GM19395 (cell line): ENCODE data around the gene ZNF483.
"Not testable (repeated sequence)": the region's sequence is repeated elsewhere in the genome, so short reads cannot be mapped to it uniquely, and the experiment has no call there.

Experiments used
- ATAC-seq: cut with Tn5 transposase; IDR thresholded peaks from one replicate; pipeline ENCODE4 v1.9.1; 2021; ENCODE audit warnings: mild to moderate bottlenecking, moderate library complexity; ENCODE audit not compliant: unreplicated experiment

ZNF483 gene

DNA sequence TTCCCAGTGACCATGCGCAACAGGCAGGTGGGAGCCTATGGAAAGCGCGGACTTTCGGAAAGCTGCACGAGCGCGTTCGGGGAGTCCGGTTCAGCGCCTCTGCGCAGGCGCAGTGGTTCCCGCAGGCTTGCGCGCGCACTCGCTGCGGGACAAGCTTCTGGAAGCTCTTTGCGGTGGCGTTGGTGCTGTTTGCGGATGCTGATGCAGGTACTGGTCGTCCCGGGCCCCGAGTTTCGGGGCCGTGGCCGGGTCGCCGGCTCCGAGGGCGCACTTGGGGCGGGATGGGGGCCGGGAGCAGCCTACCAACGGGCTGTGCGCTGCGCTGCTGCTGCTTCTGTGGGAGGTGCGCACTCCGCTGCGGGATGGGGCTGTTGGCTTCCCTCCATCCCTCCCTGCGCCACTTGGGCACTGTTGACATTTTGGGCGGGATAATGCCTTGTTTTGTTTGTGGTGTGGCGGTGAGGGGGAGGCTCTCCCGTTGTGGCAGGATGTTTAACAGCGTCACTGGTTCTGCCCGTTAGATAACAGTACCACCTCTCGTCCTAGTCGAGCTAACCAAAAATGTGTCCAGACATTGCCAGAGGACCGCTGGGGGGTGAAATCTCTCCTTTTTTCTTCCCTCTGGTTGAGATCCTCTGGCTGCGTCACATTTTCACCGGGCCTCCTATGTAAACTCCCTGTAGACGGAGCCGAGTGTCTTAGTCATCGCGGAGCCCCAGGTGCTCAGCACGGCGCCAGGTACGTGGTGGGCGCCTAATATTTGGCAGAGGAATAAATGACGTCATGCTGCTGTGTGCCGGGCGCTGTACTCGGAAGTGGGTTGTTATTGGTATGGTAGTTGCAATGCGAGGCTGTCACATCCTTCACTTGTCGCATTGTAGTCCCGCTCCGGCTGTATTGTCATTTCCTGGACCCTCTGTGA lies at the start of gene ZNF483:
Gene ZNF483, plus strand, starts transcription at position 124 of the 922 bp plus-strand sequence. CDS start 2,217 bp downstream, outside the sequence.
- peak; percentile 63 for ATAC-seq

DNA sequence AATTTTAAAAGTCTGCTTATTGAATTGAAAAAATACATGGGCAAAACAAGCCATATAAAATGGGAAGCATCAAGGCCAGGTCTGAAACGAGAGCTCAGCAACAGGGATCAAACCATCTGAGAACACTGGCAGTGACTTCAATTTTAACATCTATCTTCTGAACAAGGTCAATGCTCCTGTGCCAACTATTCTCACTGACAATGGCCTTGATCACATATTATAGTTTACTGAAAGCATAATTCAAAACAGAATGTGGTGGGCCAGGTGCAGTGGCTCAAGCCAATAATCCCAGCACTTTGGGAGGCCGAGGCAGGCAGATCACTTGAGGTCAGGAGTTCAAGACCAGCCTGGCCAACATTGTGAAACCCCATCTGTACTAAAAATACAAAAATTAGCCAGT lies 49.8 kb upstream of the ZNF483 start:
- ATAC-seq, result no peak

DNA sequence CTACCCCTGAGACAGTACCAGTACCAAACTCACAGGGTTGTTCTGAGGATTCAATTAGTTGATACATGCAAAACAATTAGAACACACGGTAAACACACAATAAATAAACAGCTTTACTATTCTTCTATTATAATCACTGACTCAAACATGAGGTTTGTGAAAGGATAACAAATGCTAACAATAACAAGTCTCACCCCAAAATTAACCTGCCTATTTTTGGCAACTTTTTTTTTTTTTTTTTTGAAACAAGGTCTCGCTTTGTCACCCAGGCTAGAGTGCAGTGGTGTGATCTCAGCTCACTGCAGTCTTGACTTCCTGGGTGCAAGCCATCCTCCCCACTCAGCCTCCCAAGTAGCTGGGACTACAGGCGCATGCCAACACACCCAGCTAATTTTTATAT lies 47.3 kb upstream of the ZNF483 start:
- no peak for ATAC-seq

DNA sequence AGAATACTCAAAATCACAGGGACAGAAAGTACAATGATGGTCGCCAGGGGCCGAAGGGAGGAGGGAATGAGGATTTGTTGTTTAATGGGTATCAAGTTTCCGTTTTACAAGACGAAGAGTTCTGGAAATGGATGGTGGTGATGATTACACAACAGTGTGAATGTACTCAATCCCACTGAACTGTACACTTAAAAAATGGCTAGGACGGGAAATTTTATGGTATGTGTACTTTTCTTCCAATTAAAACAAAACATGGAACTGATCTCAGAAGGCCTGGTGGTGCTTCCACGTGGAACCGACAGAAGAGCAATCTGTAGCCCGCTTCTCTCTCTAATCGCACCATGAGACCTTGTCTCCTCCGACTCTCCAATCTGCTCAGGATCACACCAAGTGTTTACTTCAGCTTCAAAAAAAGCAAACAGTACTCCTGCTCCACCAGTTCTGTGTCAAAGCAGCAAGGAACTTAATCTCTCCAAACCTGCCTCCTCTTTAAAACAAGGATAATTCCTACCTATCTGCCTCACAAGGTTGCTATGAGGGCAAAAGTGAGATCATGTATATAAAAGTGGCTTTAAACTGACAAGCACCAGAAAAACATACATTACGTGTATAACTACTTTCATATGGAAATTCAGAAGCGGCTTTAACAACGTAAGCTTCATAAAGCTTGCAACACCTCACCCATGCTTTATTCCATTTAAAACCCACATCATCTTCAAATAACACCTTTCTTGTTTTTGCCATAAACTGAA lies 42.9 kb upstream of the ZNF483 start:
- ATAC-seq, result no peak

DNA sequence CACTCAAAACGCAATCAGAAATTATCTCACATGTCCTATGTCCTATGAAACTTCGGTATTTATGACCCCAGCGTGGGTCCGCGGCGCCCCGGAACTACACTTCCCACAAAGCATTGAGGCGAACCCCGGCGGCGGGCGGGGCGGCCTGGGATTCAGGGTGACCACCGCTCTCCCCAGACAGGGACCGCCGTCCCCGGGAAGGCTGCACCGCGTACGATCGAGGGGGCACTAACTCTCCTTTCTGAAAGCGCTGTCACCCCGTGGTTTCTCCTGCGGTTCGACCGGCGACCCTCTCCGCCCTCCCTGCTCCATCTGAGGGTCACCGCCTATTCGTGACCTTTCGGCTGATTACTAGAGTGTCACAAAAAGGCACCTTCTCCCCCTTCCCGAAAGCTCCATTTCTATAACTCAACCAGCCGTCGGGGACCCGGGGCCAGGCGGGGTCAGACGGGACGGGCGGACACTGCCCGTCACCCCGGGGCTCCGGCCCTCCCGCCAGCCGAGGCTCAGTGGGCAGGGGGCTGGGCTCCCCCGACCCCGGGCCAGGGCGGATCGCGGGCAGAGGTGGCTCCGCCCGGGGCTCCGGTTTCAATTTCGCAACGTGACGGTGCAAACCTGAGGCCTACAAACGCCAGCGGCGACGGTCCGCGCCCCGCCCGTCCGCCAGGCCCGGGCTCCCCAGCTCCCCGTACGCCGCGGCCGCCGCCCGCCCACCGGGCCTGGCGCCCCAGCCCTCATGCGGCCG lies 42.1 kb upstream of the ZNF483 start:
- ATAC-seq, result peak; percentile 66

DNA sequence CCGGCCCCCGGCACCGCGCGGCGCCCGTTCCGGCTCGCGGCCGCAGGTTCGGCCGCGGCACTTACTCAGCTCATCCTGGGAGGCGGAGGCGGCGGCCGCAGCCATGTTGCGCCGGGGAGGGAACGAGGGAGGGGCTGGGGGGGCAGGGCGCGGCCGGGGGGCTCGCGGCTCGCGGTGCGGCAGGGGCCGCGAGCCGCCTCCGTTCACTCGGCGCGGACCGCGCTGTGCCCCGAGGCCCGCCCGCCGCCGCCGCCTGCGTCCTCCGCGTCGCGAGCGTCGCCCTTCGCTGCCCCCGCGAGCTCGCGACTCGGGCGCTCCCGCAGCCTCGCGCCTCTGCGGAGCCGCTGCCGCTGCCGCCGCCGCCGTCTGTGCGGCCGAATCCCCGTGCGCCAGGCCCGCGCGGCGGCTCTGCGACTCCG lies 41.5 kb upstream of the ZNF483 start:
- peak; percentile 36 for ATAC-seq

DNA sequence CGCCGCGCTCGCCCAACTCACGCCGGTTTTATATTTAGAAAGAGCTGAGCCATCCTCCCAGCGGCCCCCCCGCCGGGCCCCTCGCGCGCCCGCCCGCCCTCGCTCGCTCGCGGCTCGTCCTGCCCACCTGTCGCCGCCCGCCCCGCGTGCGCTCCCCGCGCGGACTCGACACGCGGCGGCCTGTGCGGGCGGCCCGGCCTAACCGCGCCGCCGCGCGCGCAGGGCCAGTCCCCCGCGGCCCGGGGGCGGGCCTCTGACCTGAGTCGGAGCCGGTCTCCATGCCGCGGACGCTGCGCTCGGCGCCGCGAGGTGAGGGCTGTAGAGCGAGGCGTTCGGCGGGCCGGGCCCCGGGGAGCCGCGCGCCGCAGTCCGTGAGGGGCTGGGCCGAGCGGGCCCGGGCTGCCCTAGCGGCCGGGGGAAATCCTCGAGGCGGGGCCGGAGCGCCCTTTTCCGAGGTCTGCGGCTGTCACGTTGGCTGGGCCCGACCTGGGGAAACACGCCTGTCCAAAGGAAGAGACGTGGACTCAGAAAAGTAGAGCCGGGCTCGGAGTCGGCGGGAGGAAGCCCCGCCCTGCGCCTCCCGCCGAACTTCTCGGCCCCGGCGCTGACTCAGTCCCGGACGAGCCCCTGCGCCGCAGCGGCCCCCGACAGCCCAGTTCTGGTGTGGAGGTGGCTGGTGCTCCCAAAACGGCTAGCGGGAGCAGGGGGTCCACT lies 41.0 kb upstream of the ZNF483 start, which contains the start of gene ECPAS:
Gene ECPAS, minus strand, starts transcription at position 526 of the 714 bp plus-strand sequence. CDS start 11,465 bp downstream, outside the sequence.
- peak; percentile 62 for ATAC-seq

DNA sequence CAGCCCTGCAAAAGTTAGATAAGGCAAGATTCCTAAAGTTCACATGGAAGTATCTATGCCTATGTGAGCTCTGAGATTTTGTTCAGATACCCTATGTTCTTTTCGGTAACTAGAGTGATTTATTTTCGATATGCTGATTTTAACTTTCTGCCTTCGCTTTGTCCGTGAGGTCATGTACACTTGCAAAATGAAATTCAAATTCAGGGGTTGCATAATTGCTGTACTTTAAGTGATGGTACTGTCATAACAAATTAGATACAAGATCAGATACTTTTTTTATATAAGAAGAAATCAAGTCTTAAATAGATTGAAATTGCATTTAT lies 40.4 kb upstream of the ZNF483 start:
- ATAC-seq, result peak; percentile 4

DNA sequence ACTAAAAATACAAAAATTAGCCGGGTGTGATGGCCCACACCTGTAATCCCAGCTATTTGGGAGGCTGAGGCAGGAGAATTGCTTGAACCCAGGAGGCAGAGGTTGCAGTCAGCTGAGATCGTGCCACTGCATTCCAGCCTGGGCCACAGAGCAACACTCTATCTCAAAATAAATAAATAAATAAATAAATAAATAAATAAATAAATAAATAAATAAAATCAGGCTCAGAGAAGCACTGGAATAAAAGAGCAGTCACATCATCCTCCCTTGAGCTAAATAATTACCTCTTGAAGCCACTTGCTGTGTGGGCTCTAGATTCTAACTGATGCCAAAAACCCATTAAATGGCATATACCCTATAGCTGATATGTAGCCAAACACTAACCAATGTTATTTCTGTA lies 27.8 kb upstream of the ZNF483 start:
- ATAC-seq, result not testable (repeated sequence)

DNA sequence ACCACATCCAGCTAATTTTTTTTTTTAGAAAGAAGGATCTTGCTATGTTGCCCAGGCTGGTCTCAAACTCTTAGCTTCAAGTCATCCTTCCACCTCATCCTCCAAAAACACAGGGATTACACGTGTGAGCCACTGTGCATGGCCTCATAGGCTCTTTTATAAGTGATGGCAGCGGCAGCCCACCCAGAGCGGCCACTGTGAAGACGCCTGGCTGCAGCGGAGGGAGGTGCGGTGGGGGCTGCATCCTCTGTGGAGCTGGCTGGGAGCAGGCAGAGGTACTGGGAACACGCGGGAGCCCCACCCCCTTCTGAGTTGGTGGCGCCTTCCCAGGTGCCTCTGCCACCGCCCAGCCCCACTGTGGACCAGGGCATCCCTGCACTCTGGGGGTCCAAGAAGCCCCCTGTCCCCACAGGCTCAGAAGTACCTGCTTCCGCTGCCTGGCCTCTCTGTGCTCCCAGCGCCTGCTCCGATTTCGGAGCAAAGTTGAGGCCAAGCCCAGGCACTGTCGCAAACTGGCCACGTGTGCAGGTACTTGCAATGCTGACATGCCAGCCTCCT lies 23.9 kb upstream of the ZNF483 start:
- ATAC-seq, result no peak

DNA sequence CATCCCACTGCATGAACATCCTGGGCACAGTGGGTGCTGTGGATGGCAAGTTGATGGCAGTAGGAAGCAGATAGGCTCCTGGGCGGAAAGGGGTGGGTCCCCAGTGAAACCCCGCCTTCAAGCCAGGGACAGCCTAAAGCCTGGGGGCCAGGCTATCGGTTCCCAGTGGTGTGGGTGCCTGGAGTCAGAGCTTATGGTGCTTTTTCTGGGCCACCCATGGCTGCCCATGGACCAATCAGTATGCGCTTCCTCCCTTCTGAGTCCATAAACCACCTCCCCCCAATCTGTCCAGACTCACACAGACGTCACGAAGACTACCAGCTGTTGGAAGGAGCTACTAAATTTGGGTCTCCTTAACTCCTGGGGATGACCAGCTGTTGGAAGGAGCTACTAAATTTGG lies 23.3 kb upstream of the ZNF483 start:
- no peak for ATAC-seq

DNA sequence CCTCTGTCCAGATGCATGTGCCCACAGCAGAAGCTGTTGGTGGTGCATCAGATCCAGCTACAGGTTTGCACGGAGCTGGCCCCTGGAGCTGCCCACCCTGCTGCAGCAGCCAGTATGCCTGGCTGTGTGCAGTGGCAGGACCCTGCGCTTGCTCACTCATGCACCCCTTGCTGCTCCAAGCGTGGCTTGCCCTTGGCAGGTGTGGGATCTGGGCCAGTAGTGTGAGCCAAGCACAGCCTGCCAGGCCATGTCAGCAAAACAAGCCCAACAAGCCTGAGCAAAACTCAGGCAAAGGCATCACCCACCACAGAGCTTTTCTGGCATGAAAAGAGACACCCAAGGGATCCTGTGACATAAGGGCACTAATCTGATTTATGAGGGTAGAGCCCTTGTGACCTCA lies 22.5 kb upstream of the ZNF483 start:
- no peak for ATAC-seq

DNA sequence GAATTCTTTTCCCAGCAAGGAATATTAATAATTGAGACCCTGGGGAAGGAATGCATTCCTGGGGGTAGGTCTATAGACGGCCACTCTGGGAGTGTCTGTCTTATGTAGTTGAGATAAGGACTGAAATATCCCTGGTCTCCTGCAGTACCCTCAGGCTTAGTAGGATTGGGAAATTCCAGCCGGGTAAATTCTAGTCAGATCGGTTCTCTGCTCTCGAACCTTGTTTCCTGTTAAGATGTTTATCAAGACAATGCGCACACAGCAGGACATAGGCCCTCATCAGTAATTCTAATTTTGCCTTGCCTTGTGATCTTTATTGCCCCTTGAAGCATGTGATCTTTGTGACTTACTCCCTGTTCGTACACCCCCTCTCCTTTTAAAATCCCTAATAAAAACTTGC lies 13.4 kb upstream of the ZNF483 start:
- not testable (repeated sequence) for ATAC-seq

DNA sequence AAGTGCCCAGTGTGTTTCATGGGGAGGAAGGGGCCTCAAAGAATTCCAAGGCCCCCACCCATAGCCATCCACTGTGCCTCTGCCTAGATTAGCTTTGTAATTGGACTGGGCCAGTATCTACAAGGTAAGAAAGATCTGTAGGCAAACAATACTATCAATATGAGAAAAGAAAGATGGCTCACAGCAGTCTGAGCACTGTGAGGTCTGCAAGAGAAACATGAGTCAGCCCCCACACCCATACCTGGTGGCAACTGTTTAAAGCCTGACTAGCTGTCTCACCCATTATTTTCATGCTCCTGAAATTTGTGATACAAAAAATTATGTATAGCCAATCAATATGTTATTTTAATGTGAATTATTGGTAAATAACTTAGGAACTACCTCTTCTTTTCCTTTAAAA lies 10.0 kb upstream of the ZNF483 start:
- no peak for ATAC-seq

DNA sequence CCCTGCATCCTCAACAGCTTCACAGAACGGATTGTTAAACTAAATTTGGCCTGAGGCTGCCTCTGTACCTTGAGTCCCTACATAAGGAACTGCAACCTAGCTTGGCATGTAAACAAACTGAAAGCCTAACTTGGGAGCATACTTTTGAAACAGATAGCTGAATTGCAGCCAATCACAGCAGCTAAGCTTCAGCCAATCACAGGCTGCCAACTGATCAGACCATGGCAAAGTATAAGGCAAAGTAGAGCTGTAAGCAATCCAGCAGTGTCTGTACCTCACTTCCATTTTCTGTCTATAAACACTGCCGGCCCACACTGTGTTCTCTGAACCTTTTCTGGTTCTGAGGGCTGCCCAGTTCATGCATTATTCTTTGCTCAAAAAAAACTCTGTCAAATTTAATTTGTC lies 8.9 kb upstream of the ZNF483 start:
- no peak for ATAC-seq

DNA sequence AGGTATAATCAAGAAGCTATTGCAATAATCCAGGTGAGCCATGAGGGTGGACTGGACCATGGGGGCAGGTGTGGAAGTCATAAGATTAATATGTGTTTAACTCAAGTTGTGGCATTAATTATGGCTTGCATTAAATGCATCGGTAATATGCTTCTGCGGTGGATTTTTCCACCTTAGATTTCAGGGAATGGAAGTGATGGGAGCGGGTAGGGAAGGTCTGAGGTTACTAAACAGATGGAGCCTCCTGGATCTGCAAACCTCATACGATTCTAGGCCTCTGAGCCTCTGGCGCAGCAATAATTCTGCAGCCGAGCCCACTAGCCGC lies 286 bp upstream of the ZNF483 start:
- ATAC-seq, result no peak

DNA sequence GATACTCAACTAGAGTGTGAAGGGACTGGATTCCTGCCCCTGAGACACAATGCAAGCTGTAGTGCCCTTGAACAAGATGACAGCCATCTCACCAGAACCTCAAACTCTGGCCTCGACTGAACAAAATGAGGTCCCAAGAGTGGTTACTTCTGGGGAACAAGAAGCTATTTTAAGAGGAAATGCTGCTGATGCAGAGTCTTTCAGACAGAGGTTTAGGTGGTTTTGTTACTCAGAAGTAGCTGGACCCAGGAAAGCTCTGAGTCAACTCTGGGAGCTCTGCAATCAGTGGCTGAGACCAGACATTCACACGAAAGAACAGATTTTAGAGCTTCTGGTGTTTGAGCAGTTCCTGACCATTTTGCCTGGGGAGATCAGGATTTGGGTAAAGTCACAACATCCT lies 2.4 kb downstream of the ZNF483 start:
- ATAC-seq, result no peak

DNA sequence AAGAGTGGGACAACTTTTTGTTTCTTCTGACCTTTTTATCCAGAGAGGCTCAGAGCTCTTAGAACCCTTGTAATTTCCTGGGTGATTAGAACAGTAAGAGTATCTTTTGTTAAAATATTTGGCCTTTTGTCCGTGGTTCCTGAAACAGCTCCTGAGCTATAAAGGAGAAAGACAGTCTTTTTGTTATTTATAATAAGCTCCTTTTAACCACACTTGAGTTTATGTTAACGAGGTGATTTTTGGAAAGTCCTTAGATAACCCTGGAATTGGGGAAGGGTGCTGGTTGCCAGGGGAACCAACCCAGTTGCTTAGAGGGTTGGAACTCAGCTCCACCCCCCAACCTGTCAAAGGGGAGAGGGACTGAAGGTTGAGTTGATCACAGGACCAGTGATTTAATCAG lies 4.8 kb downstream of the ZNF483 start:
- no peak for ATAC-seq

DNA sequence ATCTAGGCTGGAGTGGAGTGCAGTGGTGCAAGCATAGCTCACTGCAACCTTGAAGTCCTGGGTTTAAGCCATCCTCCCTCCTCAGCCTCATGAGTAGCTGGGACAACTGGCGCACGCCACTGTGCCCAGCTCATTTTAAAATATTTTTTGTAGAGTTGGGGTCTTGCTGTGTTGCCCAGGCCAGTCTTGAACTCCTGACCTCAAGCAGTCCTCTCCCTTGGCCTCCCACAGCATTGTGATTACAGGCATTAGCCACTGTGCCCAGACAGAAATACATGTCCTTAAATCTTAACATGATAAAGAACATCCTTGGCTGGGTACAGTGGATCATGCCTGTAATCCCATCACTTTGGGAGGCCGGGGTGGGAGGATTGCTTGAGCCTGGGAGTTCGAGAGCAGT lies 6.7 kb downstream of the ZNF483 start:
- ATAC-seq, result no peak

DNA sequence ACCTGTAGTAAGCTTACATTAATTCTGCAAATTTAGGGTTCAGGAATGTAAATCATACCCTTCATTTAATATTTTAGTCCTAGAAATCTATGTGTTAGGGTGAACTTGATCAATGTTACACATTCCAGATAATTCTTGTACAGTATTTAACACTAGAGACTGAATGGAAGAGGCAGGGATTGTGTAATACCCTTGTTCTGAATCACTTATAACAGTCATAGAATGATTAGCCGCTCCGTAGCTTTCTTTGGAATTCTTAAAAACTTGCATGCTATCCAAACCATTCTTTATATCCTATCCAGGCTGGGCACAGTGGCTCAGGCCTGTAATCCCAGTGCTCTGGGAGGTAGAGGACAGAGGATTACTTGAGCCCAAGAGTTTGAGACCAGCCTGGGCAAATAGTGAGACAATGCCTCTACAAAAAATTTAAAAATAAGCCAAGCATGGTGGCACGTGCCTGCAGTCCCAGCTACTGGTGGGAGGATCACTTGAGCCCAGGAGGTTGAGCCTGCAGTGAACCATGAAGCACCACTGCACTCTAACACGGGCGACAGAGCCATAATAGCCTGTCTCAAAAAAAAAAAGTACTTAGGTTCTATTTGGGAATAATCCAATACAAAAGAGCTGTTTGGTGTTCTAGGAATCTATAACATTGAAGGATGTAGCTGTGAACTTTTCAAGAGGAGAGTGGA lies 8.3 kb downstream of the ZNF483 start:
- no peak for ATAC-seq
